GM19328 (cell line): ENCODE results near the gene SLC1A7.

ENCODE experiments used
- ATAC-seq: cut with Tn5 transposase; IDR thresholded peaks from one replicate; pipeline ENCODE4 v1.9.1; 2021; ENCODE audit warnings: mild to moderate bottlenecking, moderate library complexity; ENCODE audit not compliant: unreplicated experiment

The SLC1A7 gene

DNA sequence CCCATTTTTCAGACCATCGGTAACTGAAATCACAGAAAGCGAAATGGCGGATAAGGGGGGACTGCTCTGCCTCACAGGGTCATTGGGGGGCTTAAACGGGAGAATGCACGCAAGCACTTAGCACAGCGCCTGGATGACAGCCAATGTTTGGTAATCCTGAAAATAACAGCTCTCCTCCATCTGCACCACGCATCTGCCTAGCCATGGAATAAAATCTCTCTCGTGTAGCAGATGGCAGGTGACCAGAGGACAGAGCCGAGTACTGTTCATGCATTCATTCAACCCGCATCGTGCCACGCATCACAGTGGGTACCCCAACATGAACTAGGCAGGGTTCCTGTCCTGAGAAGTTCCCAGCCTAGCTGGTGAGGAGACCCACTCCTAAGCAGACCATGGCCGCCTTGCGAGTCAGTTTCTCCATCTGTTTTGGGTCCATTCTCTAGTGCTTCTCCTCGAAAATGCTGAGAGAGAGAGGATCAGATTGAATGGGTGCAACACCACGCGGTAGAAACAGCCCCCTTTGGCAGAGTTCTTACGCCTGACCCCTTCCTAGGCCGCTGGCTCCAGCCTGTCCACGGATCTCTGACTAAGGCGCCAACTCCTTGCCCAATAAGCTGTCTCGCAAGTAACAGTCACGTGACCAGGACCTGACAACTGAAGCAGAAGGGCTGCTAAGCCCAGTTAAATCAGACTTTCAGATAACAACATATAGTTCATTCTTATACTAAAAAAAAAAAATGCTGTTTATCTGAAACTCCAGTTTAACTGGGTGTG is 7.3 kb downstream of the SLC1A7 start:
- ATAC-seq, result no peak

DNA sequence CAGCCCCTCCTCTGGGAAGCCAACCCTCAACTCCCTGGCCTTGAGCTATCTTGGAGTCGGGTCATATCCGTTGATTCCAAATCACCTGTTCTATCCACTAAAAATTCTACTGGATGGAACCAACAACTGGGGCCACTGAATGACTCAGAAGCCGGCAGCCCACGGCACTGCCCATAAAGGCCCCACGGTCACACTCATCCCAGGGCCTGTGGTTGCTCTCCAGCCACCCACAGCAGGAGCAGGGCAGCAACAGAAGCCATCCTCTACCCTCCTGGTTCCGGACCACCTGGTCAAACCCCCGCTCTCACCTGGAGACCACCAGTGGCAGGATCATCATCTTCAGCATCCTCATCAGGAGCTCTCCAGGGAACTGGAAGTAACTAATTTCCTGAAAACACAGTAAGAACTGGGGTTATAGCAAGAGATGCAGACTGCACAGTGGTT is 8.4 kb downstream of the SLC1A7 start:
- ATAC-seq, result no peak

DNA sequence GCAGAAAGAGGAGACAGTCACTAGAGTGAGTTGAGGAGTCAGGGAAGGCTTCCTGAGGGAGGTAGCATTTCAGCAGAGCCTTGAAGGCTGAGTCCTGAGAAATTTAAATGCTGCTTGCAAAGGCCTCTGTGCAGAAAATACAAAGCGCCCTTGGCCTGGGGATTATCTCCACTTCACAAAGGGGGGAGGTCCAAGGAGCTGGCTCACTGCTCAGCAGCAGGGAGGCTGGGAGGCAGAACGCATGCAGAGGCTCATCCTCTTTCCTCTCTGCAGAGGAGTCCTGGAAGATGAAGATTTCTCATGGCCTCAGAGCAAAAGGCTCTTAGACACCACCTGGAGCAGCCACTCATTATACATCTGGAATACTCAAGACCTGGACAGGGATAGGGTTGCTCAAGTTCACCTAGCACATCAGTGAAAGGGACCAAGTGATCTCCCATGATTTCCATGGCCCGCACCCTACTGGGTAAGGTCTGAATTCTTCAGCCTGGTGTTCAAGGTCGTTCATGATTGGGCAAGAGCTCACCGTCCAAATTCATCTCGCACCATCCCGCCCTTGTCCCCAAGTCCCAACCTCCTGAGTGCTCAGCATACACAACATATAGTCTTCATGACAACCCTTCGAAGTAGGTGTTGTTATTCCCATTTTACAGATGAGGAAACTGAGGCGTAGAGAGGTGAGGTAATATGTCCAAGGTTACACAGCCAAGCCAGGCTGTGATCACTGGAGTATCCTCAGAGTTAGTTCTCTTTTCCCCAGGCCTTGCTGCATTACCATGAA is 9.0 kb downstream of the SLC1A7 start:
- no peak for ATAC-seq

DNA sequence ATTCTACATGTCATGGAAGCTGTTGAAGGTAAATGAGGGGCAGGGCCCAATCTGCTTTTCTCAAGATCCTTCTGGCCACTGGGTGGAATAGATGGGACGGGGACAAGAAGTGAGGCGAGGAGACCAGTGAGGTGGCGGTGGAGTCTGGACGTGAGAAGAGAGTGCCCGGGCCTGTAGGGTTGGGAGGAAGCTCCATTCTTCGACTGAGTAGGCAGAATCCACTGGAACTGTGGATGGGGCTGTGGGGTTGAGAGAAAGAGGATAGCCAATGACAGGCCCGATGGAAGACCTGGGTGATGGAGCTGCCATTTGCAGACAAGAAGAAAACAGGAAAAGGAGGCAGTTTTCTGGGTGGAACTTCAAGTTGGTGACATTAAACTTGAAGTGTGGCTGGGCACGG is 10.3 kb downstream of the SLC1A7 start:
- ATAC-seq, result no peak

DNA sequence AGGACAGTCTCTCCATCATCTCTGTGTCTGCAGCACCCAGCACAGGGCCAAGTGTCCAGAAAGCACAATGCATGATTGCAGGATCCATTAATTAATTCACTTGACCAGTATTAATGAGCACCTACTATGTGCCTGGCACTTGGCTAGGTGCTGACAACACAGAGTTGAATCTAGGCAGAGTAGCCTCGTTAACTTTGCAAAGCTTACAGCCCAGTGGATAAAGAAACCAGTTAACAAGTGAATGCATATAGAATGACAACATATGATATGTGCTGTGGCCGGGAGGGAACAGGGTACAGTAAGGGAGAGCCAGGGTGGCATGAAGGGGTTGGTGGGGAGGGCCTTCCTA is 10.9 kb downstream of the SLC1A7 start:
- no peak for ATAC-seq

DNA sequence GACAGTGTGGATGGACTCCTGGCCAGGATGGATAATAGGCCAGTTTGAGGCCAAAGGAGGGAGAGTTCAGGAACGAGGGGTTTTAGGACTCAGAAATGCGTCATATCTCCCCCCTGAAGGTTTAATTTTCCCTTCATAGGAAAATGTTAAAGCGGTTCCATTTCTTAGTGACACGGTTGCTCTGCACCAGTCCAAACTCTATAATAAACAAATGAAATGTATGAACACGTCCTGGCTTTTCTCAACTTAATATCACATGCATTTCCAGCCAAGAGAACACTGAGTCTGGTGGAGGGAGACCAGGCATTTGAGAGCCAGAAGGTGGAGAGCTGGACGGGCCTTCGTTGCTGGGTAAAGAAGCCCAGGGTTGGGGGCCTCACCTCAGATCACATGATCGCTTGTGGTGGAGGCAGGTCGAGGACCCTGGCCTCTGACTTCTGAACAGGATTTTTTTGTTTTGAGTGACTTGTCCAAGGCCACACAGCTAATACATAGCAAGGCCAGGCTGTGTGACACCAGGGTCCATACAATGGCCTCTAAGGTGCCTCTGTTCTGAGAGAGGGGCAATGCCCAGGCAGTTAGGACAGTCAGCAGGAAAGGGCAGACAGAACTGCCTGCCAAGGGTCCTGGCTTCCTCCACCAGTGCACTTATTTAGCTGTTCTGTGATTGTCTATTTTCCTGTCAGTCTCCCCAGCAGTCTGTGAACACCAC is 11.4 kb downstream of the SLC1A7 start:
- no peak for ATAC-seq

DNA sequence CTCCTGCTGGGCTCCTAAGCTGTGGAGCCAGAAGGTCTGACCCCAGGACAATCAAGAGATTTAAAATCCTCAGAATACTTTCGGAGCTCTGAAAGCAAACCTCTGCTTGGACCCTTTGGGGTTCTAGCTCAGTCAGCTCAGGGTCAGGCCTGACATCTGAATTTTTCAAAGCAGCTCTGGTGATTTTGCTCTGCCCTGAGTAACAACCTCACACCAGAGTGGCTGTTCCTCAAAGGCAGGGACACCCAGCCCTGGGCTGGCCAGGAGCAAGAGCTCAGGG is 11.9 kb downstream of the SLC1A7 start:
- no peak for ATAC-seq

DNA sequence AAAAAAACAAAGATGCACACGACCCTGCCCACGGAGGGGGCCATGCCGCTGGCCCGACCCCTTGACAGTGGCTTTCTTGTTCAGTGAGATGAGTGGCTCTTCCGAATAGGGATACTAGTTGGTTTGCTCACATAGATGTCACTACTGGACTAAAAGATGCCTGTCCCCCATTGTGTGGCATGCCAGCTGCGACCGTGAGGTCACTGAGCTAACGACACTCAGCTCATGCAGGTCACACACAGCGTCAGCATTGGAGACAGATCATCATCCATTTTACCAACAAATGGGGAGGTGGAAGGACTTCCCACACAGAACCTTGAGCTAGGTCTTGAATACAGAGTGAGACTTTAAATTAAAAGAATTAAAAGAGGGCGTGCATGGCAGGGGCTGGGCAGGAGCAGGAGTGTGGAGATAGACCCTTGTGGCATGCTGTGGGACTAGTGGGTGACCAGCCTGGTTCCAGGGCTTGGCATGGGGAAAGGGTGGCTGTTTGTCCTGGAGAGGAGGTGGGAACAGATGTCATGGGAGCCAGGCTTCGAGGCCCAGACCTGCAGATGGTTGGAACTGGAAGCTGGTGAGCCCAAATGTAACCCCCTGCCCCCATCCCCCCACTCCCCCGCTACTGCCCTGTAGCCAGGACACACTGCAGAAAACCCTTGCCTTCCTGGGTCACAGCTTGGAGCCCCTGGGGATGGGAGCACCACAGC is 12.4 kb downstream of the SLC1A7 start:
- no peak for ATAC-seq

DNA sequence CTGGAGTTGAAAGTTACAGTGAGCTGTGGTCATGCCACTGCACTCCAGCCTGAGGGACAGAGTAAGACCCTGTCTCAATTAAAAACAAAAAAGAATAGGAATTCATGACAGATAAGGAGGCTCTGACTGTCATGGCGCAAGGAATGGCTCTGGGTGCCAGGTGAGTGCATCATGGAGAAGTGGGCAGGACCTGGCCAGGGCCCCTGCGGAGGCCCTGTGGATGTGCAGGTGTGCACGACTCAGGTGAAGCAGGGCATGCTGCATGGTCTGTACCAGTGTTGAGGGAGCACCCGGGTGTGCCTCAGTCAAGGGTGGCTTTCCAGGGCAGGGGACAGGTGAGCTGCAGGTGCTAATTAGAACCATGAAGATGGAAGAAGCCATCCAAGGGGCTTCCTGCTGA is 14.0 kb downstream of the SLC1A7 start:
- no peak for ATAC-seq

DNA sequence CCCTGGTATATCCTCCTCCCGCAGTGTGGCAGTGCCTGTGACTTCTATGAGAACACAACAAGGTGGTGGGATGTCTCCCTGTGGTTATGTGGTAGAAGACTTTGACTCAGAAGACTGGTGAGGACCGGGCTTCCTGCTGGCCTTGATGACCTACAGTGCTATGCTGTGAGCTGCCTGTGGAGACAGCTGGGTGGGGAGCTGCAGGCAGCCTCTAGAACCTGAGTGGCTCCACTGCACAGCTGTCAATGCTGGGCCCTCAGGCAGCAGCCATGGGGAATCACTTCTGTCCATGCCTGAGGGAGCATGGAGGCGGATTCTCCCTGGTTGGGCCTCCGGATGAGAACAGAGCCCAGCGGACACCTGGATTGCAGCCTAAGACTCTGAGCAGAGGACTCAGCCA is 14.9 kb downstream of the SLC1A7 start:
- ATAC-seq, result no peak

DNA sequence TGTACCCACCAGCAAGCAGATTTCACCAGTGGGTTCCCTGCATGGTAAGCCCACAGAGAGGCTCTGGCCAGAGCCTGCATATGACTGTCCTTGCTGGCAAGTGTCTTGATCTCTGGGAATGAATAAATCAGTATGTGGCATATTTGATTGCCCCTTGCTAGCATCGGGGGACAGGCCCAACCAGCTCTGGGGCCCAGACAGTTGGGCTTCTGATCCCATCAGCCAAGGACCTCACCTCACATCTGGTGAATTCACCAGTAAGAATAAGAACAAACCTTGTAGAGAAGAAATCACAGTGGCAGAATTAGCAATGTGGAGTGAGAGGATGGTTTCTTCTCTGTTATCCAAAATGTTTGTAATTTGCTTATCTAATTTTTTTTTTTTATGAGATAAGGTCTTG is 15.9 kb downstream of the SLC1A7 start:
- ATAC-seq, result no peak

DNA sequence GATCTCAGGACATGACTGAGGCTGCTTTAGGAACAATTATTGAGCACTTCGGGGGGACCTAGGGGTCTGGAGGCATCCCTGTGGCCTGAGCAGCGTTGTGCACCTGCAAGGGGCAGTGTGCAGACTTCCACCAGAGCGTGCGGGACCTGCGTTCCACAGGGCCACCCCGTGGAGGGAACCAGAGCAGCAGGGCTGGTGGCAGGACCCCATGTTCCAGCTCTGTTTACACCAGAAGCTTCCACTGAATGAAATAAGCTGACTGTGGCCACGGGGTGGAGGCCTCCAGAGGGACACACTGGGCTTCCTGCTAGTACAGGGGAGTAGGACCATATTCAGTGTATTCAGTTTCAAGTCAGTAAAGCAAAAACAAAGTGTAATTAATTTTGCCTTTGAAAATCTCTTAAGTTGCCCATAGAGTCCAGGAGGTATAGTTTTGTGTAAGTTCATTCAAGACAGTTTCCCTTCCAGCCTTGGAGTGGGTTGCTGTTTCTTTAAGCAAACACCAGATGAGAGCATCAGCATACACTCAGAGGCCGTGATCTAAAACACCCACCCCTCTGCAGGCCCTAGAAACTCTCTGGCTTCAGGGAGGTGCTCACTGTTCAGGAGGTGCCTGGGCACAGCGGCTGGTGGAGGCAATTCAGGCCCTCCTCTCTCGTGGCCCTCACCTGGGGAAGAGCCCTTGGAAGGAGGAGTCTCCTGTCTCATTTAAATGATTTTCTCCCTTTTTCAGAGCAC is 16.6 kb downstream of the SLC1A7 start:
- no peak for ATAC-seq

DNA sequence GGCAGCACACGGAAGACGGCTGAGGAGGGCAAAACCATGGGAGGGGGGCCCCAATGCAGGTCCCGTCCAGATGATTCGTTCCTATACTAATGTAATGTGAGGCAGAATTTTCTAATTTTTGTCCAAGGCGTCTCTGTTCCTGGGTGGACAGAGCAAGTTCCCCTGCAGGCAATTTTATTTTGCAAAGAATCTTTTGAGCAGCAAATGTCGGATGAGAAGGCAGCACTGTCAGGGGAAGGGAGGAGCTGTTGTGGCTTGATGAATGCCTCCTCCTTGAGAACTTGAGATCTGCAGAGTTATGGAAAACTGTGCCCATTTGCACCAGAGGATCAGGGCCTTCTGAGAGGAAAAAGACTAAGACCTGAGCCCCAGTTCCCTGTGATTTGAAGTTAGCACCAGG is 17.3 kb downstream of the SLC1A7 start:
- no peak for ATAC-seq

DNA sequence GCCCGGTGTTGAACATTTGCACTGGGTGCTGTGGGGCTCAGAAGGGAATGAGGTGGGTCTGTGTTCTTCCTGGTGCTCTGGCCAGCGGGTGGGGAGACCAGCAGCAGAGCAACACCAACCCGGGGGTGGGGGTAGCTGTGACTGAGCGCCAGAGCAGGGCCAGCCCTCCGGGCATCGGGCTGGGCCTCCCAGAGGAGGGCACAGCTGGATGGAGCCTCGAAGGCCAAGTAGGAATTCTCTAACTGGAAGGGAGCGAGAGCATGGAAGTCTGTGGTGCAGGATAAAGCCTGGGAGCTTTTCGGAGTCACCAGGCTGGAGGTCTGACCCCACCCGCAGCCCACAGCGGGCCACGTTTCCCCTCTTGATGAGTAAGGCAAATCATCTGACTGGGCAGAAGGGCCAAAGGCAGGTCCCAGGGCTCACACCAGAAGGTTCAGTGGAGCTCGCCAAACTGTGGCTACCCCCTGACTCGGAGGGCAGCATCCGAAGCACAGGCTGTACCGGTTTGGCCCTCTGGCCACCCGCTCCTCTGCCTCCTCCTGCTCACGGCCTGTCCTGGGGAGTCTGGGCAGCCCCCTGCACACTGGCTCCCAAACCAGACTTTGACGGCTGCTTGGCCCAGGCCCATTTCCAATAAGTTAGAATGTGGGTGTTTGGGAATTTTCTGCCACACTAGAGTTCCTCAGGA is 18.8 kb downstream of the SLC1A7 start:
- no peak for ATAC-seq

DNA sequence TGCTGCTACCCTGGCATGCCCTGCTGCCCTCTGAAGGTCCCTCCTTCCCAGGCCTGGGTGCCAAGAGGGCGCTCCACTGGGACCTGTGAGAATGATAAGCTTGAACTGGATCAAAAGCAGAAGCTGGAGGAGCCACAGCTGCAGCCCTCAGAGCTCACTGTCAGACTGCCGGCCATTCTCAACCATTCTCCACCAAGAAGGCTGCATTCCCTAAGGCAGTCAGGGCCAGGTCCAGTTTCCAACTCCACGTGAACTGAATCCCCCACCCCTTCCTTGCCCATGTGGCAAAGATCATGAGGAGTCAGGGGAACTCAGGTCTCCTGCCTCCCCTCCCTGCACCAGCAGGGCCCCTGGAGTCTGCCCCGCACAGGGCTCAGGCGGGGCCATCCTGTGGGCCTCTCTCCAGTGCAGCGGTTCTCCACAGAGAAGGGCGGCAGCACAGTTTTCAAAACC is 19.5 kb downstream of the SLC1A7 start:
- no peak for ATAC-seq

DNA sequence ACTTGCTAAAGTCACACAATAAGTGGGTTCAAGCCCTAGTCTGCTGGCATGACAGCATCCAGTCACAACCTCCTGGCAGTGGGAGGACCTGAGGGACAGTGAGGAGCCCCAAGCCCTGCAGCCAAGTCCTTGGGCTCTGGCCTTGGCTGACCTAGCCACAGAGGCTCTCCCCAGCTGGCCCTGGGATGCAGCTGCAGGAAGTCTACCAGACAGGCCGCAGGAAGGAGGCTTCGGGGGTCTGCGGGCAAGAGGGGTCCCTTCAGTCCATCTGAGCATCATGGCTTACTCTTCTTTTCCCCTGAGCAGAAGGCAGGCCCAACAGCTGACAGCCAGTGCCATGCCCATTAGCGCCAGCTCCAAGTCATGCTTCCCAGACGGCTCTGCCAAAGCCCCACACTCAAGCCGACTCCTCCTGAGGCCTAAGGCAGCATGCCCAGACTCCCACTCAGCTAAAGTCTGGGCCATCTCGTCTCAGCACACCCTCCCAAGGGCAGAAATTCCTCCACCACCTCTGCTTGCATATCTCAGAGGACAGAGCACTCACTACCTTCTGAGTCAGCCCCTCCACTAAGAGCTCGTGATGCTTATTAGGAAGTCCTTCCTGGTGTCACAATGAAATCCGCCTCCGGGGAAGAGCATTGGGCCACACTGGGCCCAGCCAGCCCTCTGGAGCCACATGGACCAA is 20.1 kb downstream of the SLC1A7 start:
- ATAC-seq, result no peak

DNA sequence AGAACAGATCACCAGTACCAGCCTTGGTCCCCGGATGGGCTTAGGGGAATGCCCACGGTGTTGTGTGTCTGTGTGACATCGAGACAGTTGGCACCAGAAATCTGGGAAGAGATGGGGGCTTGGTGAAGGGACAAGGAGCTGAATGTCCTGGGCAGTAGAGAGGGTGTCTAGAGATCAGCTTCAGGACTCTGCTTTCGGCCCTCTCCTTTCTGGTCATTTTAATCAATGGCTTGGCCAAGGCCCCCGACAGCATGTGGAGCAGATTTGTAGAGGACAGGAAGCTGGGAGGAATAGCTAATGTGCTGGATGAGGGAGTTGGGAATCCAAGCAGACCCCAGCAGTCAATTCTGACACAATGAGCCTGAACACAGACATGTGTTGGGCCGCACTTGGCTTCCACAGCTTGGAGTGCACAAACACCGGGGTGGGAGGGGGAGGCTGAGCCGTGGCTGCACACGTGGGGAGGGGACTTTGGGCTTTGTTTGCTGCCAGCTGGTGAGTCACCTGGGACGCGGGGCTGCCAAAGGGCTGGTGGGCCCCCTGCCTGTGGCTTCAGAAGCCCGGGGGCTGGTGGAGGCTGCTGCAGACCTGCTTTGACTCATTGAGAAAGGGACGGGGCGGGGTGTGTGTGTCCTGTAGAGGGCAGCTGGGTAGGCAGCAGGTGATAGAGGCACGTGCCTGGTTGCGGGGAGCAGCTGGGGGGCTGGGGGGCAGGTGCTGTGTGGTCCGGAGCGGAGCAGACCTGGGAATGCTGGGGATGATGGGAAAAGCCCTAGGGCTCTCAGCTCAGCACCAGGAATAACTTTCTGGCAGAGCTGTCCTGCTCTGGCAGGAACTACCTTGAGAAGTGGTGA is 20.9 kb downstream of the SLC1A7 start:
- no peak for ATAC-seq

DNA sequence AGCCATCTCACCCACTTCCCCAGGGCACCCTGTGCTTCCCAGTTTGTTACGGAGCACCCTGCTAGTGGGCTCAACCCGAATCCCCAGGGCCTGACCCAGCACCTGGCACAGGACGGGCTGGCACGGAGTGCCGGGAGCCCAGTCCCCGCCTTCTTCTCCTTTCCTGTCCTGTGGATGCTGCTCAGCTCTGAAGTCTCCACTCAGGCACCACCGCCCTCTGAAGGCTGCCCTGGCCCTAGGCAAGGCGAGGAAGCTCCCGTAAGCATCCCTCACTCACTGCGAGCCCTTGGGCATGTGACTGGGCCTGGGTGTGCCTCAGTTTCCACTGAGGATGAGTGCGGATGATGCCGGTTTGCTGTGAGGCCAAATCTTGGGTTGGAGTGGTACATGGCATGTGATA is 21.8 kb downstream of the SLC1A7 start:
- ATAC-seq, result no peak

DNA sequence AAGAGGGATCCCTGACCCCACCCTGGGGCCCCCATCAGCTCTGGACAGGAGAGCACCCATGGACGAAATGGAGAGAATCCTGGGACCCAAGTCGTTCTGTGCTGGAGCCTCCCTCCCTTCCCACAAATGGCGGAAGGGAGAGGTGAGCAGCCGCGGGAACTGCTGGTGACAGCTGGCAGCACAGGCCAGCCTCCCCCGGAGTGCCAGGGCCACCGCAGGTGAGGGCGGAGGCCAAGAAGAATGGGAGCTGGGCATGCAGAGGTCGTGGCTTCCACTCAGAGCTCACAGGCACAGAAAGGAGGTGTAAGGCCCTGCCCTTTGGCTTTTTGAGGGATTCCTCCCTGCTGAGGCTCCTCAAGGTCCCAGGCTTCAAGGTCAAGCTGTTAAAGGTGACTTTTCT is 24.6 kb downstream of the SLC1A7 start:
- ATAC-seq, result no peak
